RWPE2 (cell line): ENCODE data around the gene NFILZ.

Experiments
- ATAC-seq: fragments of 200-7000 bp; cut with Tn5 transposase; 3 replicates; pipeline ENCODE4 v1.9.1; 2021; ENCODE audit warnings: low read depth
- DNase-seq: peaks from one replicate; pipeline ENCODE4 v3.0.0-alpha.2; 2020; ENCODE audit warnings: low spot score
- H3K27ac ChIP-seq: fragments of 450-650 bp; 2 replicates; pipeline ENCODE4 v1.5.1; 2017; ENCODE audit warnings: mild to moderate bottlenecking; ENCODE audit not compliant: poor library complexity, severe bottlenecking
- H3K27me3 ChIP-seq: fragments of 250-450 bp; sonication (Bioruptor Pico); 2 replicates; pipeline ENCODE4 v1.5.1; 2021; ENCODE audit warnings: mild to moderate bottlenecking, moderate library complexity; ENCODE audit not compliant: insufficient read depth, poor library complexity, severe bottlenecking
- H3K36me3 ChIP-seq: fragments of 250-450 bp; sonication (Bioruptor Pico); 2 replicates; pipeline ENCODE4 v1.5.1; 2020; ENCODE audit warnings: low read depth, mild to moderate bottlenecking, moderate library complexity
- H3K4me1 ChIP-seq: fragments of 250-450 bp; sonication (Bioruptor Pico); 2 replicates; pipeline ENCODE4 v1.5.1; 2021; ENCODE audit warnings: mild to moderate bottlenecking, moderate library complexity; ENCODE audit not compliant: insufficient read depth, poor library complexity, severe bottlenecking
- H3K4me3 ChIP-seq: fragments of 250-450 bp; sonication (Bioruptor Pico); 2 replicates; pipeline ENCODE4 v1.5.1; 2021; ENCODE audit warnings: mild to moderate bottlenecking, moderate library complexity; ENCODE audit not compliant: severe bottlenecking
- H3K9me3 ChIP-seq: fragments of 250-450 bp; sonication (Bioruptor Pico); 2 replicates; pipeline ENCODE4 v1.5.1; 2021; ENCODE audit warnings: mild to moderate bottlenecking, moderate library complexity; ENCODE audit not compliant: severe bottlenecking
- CTCF ChIP-seq: fragments of 450-650 bp; IDR thresholded peaks from one replicate; pipeline ENCODE4 v1.5.1; 2017; ENCODE audit warnings: mild to moderate bottlenecking, moderate library complexity; ENCODE audit not compliant: poor library complexity, severe bottlenecking

The NFILZ gene

DNA sequence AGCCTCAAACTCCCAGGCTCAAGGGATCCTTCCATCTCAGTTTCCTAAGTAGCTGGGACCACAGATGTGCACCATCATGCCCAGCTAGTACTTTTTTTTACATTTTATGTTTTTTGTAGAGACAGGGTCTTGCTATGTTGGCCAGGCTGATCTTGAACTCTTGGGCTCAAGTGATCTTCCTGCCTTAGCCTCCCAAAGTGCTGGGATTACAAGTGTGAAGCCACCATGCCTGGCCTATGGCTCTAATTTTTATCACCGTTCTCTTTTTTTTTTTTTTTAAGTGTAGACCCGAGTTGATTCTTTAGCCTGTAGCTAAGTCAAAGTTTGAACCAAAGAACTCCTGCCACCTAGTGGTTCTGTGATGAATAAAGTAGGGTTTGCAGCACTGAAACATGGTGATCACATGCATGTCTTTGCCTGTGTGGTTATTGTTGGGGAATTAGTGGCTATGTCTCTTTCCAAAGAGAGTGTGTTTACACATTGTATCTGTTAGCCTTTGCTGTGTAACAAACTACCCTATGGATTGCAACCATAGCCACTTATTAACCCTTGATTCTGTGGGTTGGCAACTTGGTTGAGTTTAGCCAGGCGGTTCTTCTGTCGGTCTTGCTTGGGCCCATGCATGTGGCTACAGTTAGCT is 11.6 kb downstream of the NFILZ start:
- H3K4me3 ChIP-seq = no peak overlapping the region
- H3K4me1 ChIP-seq = no peaks in the 10 kb centered on the region
- no peaks in the 10 kb centered on the region for H3K27me3 ChIP-seq
- TF ChIP-seq CTCF = peak; percentile 44
- H3K36me3 ChIP-seq = no peaks in the 10 kb centered on the region
- H3K9me3 ChIP-seq = no peaks in the 10 kb centered on the region
- ATAC-seq = no peak
- no peak overlapping the region for H3K27ac ChIP-seq
- DNase-seq = no peak

DNA sequence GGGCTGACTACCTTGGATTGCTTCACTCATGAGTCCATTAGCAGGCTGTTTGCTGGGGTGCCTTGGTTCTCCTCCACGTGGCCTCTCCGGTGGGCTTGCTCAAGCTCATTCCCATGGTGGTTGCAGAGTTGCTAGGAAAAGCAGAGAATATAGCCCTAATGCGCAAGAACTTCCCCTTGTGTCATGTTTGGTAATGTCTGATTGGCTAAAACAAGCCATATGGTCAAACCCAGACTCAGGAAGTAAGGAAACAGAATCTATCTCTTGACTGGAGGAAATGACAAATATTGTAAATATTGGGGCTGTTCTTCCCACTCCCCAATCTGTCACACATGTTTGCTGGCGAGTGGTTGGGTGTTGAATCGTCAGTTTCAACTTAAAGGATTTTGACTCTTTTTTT is 12.1 kb downstream of the NFILZ start:
- no peak for TF ChIP-seq CTCF
- Histone ChIP-seq H3K4me3 (no peak overlapping the region), H3K4me1 (no peaks in the 10 kb centered on the region), H3K27ac (no peak overlapping the region), H3K9me3 (no peaks in the 10 kb centered on the region), H3K27me3 (no peaks in the 10 kb centered on the region), H3K36me3 (no peaks in the 10 kb centered on the region)
- DNase-seq = no peak
- ATAC-seq = no peak

- Histone ChIP-seq H3K27ac (no peak overlapping the region), H3K36me3 (no peaks in the 10 kb centered on the region), H3K4me1 (no peaks in the 10 kb centered on the region), H3K9me3 (no peaks in the 10 kb centered on the region), H3K4me3 (no peak overlapping the region), H3K27me3 (no peaks in the 10 kb centered on the region)
- no peak for TF ChIP-seq CTCF
- ATAC-seq (no peak), DNase-seq (no peak)
Measured at GRCh38 chr19:8643860-8644653, 13.6 kb downstream of the NFILZ start.

DNA sequence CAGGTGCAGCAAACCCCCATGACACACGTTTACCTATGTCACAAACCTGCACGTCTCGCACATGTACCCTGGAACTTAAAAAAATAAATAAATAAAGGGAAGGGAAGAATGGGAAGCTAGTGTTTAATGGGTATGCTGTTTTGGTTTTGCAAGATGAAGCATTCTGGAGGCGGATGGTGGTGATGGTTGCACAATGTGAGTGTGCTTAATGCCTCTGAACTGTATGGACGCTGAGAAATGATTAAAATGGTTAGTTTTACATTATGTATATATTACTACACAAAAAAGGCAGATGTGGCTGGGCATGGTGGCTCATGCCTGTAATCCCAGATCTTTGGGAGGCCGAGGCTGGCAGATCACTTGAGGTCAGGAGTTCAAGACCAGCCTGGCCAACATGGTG is 17.8 kb downstream of the NFILZ start:
- H3K36me3 ChIP-seq = no peaks in the 10 kb centered on the region
- no peak overlapping the region for H3K4me3 ChIP-seq
- H3K9me3 ChIP-seq = no peaks in the 10 kb centered on the region
- H3K27me3 ChIP-seq = no peaks in the 10 kb centered on the region
- no peak for TF ChIP-seq CTCF
- H3K4me1 ChIP-seq = no peaks in the 10 kb centered on the region
- ATAC-seq = no peak
- DNase-seq = no peak
- H3K27ac ChIP-seq = no peak overlapping the region
